Measurements from ENCODE around the gene TENM3.

Gene TENM3

GRCh38 chr4:182255441-182256190 is 12.4 kb downstream of the TENM3 start:
- DNase-seq = no peak

- DNase-seq = no peak
These were observed 13.8 kb downstream of the TENM3 start for GRCh38 chr4:182257016-182257415.

GRCh38 chr4:182257503-182257902 is 14.3 kb downstream of the TENM3 start:
- no peak for DNase-seq

GRCh38 chr4:182258441-182259000 is 15.3 kb downstream of the TENM3 start:
- no peak for DNase-seq

GRCh38 chr4:182261651-182262223 is 18.5 kb downstream of the TENM3 start:
- no peak for DNase-seq

GRCh38 chr4:182263562-182263961 is 20.4 kb downstream of the TENM3 start:
- no peak for DNase-seq

GRCh38 chr4:182264139-182264752 is 21.0 kb downstream of the TENM3 start:
- no peak for DNase-seq

GRCh38 chr4:182265881-182266280 is 22.7 kb downstream of the TENM3 start:
- DNase-seq = no peak

GRCh38 chr4:182267048-182267447 is 23.8 kb downstream of the TENM3 start:
- DNase-seq = no peak

- no peak for DNase-seq
These were observed 25.8 kb downstream of the TENM3 start for GRCh38 chr4:182268966-182269365.

- no peak for DNase-seq
These were observed 28.5 kb downstream of the TENM3 start for GRCh38 chr4:182271731-182272130.

GRCh38 chr4:182272151-182272550 is 28.9 kb downstream of the TENM3 start:
- DNase-seq = no peak

- no peak for DNase-seq
These were observed 30.2 kb downstream of the TENM3 start for GRCh38 chr4:182273191-182273935.

- DNase-seq = no peak
These were observed 33.3 kb downstream of the TENM3 start for GRCh38 chr4:182276210-182277109.

- DNase-seq = peak; percentile 58
These were observed 34.2 kb downstream of the TENM3 start for GRCh38 chr4:182277377-182277776.

GRCh38 chr4:182278729-182279128 is 35.5 kb downstream of the TENM3 start:
- DNase-seq = no peak

GRCh38 chr4:182280436-182281111 is 37.4 kb downstream of the TENM3 start:
- peak; percentile 66 for DNase-seq

GRCh38 chr4:182286035-182286434 is 42.8 kb downstream of the TENM3 start:
- peak; percentile 30 for DNase-seq

GRCh38 chr4:182286931-182287330 is 43.7 kb downstream of the TENM3 start:
- DNase-seq = no peak

- no peak for DNase-seq
These were observed 45.3 kb downstream of the TENM3 start for GRCh38 chr4:182288534-182288933.

GRCh38 chr4:182289809-182290208 is 46.6 kb downstream of the TENM3 start:
- DNase-seq = no peak
